GM12875 (cell line): ENCODE measurements around the gene SMPX.

Experiments
- H3K4me3 ChIP-seq: one replicate; pipeline ENCODE4 v1.5.1; 2011; ENCODE audit warnings: low read depth, low read length, control low read depth
- CTCF ChIP-seq: IDR thresholded peaks from 2 replicates; pipeline ENCODE4 v1.5.1; 2011; ENCODE audit warnings: low read depth, mild to moderate bottlenecking, control low read depth, inconsistent platforms, low read length, moderate library complexity, borderline replicate concordance; ENCODE audit not compliant: insufficient read depth

Gene SMPX

GRCh38 chrX:21660156-21660555 is 97.8 kb downstream of the SMPX start:
- no peak overlapping the region for H3K4me3 ChIP-seq
- TF ChIP-seq CTCF: no peak

GRCh38 chrX:21659320-21659719 is 98.6 kb downstream of the SMPX start:
- H3K4me3 ChIP-seq: no peak overlapping the region
- TF ChIP-seq CTCF: no peak

- no peak overlapping the region for H3K4me3 ChIP-seq
- no peak for TF ChIP-seq CTCF
These were observed 99.2 kb downstream of the SMPX start for GRCh38 chrX:21658746-21659145.

GRCh38 chrX:21658152-21658737 is 99.7 kb downstream of the SMPX start, which contains the start of gene KLHL34:
Gene KLHL34, minus strand, starts transcription at chrX:21658330. Its CDS starts 542 bp downstream, at chrX:21657788.
- no peak for TF ChIP-seq CTCF
- no peak within 1 kb of the TSS for H3K4me3 ChIP-seq

- TF ChIP-seq CTCF: no peak
- no peak overlapping the region for H3K4me3 ChIP-seq
These were observed 100.4 kb downstream of the SMPX start for GRCh38 chrX:21657318-21658151.

- TF ChIP-seq CTCF: no peak
- no peak overlapping the region for H3K4me3 ChIP-seq
These were observed 101.2 kb downstream of the SMPX start for GRCh38 chrX:21656587-21657317.
